Activated gamma-delta T cell (primary cell): ENCODE results near the gene ALOX5.
"Not testable (repeated sequence)": the region's sequence is repeated elsewhere in the genome, so short reads cannot be mapped to it uniquely, and the experiment has no call there.

Source experiments
- DNase-seq: peaks from one replicate; lab custom pipeline; 2025; lab: John Stamatoyannopoulos, UW
- total RNA-seq, 2 donors: gene quantifications; one replicate each; lab custom pipeline; 2026; lab: John Stamatoyannopoulos, UW

Gene ALOX5
- 6.8 to 8.7 reads per million in 2 donors for total RNA-seq

DNA sequence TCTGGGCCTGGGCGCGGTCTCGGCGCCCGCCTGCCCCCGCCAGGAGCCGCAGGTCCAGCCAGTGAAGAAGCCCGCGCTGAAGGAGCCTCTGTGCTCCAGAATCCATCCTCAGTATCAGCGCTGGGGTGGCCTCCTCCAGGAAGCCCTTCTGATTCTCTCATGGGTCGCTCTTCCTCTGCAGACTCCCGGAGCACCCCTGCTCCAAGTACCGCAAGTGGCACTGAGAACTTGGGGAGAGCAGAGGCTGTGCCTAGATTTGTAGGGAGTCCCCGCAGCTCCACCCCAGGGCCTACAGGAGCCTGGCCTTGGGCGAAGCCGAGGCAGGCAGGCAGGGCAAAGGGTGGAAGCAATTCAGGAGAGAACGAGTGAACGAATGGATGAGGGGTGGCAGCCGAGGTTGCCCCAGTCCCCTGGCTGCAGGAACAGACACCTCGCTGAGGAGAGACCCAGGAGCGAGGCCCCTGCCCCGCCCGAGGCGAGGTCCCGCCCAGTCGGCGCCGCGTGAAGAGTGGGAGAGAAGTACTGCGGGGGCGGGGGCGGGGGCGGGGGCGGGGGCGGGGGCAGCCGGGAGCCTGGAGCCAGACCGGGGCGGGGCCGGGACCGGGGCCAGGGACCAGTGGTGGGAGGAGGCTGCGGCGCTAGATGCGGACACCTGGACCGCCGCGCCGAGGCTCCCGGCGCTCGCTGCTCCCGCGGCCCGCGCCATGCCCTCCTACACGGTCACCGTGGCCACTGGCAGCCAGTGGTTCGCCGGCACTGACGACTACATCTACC, at the start of gene ALOX5:
Gene ALOX5, plus strand, starts transcription at position 641 of the 774 bp plus-strand sequence. Its CDS starts 64 bp downstream, at position 705.
- DNase-seq: peak; percentile 19

- DNase-seq: no peak
Observed at GRCh38 chr10:45325116-45325515, 48.9 kb upstream of the ALOX5 start.

DNA sequence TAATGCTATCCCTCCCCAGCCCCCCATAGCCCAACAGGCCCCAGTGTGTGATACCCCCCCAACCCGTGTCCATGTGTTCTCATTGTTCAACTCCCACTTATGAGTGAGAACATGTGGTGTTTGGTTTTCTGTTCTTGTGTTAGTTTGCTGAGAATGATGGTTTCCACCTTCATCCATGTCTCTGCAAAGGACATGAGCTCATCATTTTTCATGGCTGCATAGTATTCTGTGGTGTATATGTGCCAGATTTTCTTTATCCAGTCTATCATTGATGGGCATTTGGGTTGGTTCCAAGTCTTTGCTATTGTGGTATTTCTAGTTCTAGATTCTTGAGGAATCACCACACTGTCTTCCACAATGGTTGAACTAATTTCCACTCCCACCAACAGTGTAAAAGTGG, 47.2 kb upstream of the ALOX5 start:
- DNase-seq: not testable (repeated sequence)

GRCh38 chr10:45331824-45332223, 42.2 kb upstream of the ALOX5 start:
- DNase-seq: not testable (repeated sequence)

DNA sequence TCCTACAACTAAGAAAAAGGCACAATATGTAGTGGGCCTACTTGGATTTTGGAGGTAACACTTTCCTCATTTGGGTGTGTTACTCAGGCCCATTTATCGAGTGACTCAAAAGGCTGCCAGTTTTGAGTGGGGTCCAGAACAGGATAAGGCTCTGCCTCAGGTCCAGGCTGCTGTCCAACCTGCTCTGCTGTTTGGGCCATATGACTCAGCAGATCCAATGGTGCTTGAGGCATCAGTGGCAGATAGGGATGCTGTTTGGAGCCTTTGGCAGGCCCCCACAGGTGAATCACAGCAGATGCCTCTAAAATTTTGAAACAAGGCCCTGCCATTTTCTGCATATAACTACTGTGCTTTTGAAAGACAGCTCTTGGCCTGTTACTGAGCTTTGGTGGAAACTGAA, 34.1 kb upstream of the ALOX5 start:
- no peak for DNase-seq

DNA sequence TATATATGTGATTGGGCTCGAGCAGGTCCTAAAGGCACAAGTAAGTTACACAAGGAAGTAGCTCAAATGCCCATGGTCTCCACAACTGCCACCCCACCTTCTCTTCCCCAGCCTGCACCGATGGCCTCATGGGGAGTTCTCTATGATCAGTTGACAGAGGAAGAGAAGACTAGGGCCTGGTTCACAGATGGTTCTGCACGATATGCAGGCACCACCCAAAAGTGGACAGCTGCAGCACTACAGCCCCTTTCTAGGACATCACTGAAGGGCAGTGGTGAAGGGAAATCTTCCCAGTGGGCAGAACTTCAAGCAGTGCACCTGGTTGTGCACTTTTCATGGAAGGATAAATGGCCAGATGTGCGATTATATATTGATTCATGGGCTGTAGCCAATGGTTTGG, 33.6 kb upstream of the ALOX5 start:
- DNase-seq: not testable (repeated sequence)

GRCh38 chr10:45346652-45347335, 27.2 kb upstream of the ALOX5 start:
- not testable (repeated sequence) for DNase-seq

GRCh38 chr10:45347464-45347863, 26.6 kb upstream of the ALOX5 start:
- not testable (repeated sequence) for DNase-seq

DNA sequence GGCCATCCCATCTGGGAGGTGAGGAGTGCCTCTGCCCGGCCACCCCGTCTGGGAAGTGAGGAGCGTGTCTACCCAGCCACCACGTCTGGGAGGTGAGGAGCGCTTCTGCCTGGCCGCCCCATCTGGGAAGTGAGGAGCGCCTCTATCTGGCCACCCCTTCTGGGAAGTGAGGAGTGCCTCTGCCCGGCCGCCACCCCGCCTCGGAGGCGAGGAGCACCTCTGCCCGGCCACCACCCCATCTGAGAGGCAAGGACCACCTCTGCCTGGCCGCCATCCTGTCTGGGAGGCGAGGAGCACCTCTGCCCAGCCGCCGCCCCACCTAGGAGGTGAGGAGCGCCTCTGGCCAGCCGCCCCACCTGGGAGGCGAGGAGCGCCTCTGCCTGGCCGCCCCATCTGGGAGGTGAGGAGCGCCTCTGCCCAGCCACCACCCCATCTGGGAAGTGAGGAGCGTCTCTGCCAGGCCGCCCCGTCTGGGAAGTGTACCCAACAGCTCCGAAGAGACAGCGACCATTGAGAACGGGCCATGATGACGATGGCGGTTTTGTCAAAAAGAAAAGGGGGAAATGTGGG, 25.7 kb upstream of the ALOX5 start:
- DNase-seq: not testable (repeated sequence)

- no peak for DNase-seq
Observed at GRCh38 chr10:45353186-45353585, 20.8 kb upstream of the ALOX5 start.

DNA sequence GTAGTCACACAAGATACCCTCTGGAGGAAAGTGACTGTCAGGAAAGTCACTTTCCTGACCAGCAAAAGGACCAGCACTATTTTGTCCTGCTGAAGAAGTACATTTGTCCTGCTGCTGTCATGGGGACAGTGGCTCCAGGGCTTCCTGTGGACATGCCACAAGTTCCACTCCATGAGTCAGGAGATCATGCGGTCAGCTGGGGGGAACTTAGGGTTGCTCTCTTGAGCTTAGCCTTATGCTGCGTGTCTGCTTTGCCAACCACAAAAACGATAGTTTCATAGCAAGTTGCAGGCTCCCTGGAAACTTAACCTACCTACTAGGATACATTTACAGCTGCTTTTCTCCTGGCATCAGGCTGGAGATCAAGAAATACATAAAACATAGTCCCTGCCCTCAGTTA, 19.8 kb upstream of the ALOX5 start:
- no peak for DNase-seq

DNA sequence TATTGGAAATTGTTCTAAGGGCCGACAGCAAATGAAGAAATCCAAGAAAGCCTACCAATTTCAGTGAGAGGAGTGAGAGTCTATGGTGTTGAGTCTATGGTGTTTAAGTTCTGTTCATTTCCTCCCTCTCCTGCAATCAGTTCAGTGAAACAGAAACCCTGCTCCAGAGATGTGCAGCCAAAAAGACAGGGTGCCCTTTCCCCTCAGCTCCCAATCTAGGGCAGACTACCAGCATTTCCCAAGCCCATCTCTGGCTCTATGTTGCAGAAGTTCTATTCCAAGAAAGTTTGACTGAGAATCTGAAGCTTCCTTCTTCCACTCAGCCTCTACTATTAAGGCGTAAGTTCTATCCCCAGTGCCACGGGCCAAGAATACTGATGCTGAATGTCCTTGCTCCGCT, 18.5 kb upstream of the ALOX5 start:
- no peak for DNase-seq

- DNase-seq: not testable (repeated sequence)
Observed at GRCh38 chr10:45358961-45359360, 15.1 kb upstream of the ALOX5 start.

GRCh38 chr10:45361983-45362799, 11.8 kb upstream of the ALOX5 start:
- DNase-seq: not testable (repeated sequence)

GRCh38 chr10:45367643-45368042, 6.4 kb upstream of the ALOX5 start:
- not testable (repeated sequence) for DNase-seq

GRCh38 chr10:45368181-45368580, 5.8 kb upstream of the ALOX5 start:
- no peak for DNase-seq

GRCh38 chr10:45370202-45370955, 3.6 kb upstream of the ALOX5 start:
- no peak for DNase-seq

DNA sequence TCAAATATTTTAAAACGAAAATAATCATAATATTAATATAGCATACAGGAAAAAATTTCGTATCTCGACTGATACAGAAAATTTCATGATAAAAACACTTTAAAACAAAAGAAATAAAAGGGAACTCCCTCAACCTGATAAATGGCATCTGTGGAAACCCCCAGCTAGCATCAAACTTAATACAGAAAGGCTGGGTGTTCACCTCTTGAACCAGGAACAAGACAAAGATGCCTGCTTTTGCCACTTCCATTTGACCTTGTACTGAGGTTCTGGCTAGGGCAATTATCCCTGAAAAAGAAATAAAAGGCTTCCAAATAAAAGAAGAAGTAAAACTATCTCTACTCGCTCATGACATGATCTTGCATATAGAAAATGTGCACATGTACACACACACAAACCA, 2.5 kb upstream of the ALOX5 start:
- DNase-seq: no peak

DNA sequence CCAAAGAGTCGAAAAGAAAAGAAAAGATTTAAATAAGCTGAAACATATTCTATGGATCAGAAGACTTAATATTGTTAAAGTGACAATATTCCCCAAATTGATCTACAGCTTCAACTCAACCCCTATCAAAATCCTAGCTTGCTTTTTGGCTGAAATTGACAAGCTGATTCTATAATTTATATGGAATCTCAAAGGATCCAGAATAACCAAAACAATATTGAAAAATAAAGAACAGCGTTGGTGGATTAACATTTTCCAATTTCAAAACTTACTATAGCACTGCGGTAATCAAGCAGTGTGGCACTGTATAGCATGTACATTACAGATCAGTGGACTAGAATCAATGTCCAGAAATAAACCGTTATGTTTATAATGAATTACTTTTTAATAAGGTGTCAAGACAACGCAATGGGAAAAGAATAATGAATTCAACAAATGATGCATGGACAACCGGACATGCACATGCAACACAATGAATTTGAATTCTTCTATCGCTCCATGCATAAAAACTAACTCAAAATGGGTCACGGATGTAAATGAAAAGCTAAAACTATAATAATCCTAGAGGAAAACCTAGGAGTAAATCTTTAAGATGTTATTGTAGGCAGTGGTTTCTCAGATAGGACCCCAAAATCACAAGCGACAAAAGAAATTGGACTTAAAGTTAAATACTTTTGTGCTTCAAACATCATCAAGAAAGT, 1.6 kb upstream of the ALOX5 start:
- DNase-seq: no peak

DNA sequence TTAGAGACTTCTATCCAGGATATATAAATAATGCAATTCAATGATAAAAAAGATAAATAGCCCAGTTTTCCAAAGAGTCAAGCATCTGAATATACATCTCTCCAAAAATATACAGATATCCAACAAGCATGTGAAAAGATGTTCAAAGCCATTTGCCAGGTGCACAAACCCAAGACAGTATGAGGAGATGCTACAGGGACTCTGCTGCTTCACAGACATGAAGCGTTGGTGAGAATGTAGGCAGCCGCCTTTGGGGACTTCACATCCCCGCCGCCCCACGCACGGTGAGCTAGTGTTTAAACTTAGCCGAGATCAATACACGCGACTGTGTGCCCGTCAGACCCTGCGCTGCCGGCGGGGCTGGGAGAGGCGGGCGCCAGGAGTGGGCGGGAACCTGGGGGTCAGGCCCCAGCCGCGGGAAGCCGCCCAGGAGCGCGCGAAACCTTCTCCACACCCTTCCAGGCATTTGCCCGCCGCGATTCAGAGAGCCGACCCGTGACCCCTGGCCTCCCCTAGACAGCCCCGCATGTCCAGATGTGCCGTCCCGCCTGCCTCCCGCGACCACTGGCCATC, 927 bp upstream of the ALOX5 start:
- no peak for DNase-seq
